Neural progenitor cell (in vitro differentiated cells): ENCODE measurements around the gene MPRIP. TPM values are rescaled to one million over a fixed set of nuclear protein-coding genes. Genes with fewer than 3 reads are reported as not detected.

Experiments used
- DNase-seq: peaks from one replicate; pipeline ENCODE4 v3.0.0-alpha.2; 2016; ENCODE audit warnings: low spot score
- H2AFZ ChIP-seq: fragments of 200-600 bp; sonication (generic); replicated peaks from 2 replicates; pipeline ENCODE4 v1.6.1; 2016; ENCODE audit warnings: antibody characterized with exemption
- H3F3A ChIP-seq: fragments of 200-600 bp; sonication (generic); 2 replicates; pipeline ENCODE4 v1.6.1; 2016; ENCODE audit warnings: antibody characterized with exemption, low read depth
- H3K27ac ChIP-seq: fragments of 200-600 bp; sonication (generic); 2 replicates; pipeline ENCODE4 v1.5.1; 2016; ENCODE audit warnings: mild to moderate bottlenecking
- H3K27me3 ChIP-seq: fragments of 200-600 bp; sonication (generic); 2 replicates; pipeline ENCODE4 v1.6.1; 2016; ENCODE audit warnings: mild to moderate bottlenecking, moderate library complexity
- H3K36me3 ChIP-seq: fragments of 200-600 bp; sonication (generic); 2 replicates; pipeline ENCODE4 v1.5.1; 2016
- H3K4me1 ChIP-seq: fragments of 200-600 bp; sonication (generic); 2 replicates; pipeline ENCODE4 v1.6.1; 2016; ENCODE audit warnings: mixed run types
- H3K4me2 ChIP-seq: fragments of 200-600 bp; sonication (generic); 2 replicates; pipeline ENCODE4 v1.6.1; 2016
- H3K4me3 ChIP-seq: fragments of 200-600 bp; sonication (generic); 2 replicates; pipeline ENCODE4 v1.5.1; 2016
- H3K79me2 ChIP-seq: fragments of 200-600 bp; sonication (generic); 2 replicates; pipeline ENCODE4 v1.6.1; 2016; ENCODE audit warnings: low read depth
- H3K9ac ChIP-seq: fragments of 200-600 bp; sonication (generic); 2 replicates; pipeline ENCODE4 v1.6.1; 2016
- H3K9me3 ChIP-seq: fragments of 200-600 bp; sonication (generic); 2 replicates; pipeline ENCODE4 v1.5.1; 2016; ENCODE audit warnings: low read depth
- H4K20me1 ChIP-seq: fragments of 200-600 bp; sonication (generic); 2 replicates; pipeline ENCODE4 v1.6.1; 2016; ENCODE audit warnings: low read depth
- H3K27ac Mint-ChIP-seq: 3 replicates; pipeline ENCODE4 v1.8.0; 2021; ENCODE audit warnings: mixed read lengths
- H3K27me3 Mint-ChIP-seq: 2 replicates; pipeline ENCODE4 v1.8.0; 2022; ENCODE audit warnings: low read depth, mild to moderate bottlenecking, inconsistent platforms, moderate library complexity, mixed read lengths; ENCODE audit not compliant: insufficient read depth
- H3K36me3 Mint-ChIP-seq: 3 replicates; pipeline ENCODE4 v1.8.0; 2021; ENCODE audit warnings: mixed read lengths
- H3K4me1 Mint-ChIP-seq: 3 replicates; pipeline ENCODE4 v1.8.0; 2021; ENCODE audit warnings: mixed read lengths
- H3K4me3 Mint-ChIP-seq: 3 replicates; pipeline ENCODE4 v1.8.0; 2021; ENCODE audit warnings: mild to moderate bottlenecking, moderate library complexity, mixed read lengths
- H3K9me3 Mint-ChIP-seq: 3 replicates; pipeline ENCODE4 v1.8.0; 2020; ENCODE audit warnings: mixed read lengths
- EZH2 ChIP-seq: fragments of 200-600 bp; sonication (generic); IDR thresholded peaks from 2 replicates; pipeline ENCODE4 v1.6.1; 2017; ENCODE audit warnings: antibody characterized with exemption, mild to moderate bottlenecking, moderate library complexity
- EZH2phosphoT487 ChIP-seq: fragments of 200-600 bp; sonication (generic); IDR thresholded peaks from 2 replicates; pipeline ENCODE4 v1.6.1; 2017; ENCODE audit warnings: antibody characterized with exemption
- total RNA-seq: library from RNA; depleted of rRNA; stranded (reverse); fragments of >200 nt; gene quantifications from 2 replicates; pipeline ENCODE4 v1.2.3, GENCODE V29; 2015; ENCODE audit warnings: low replicate concordance
- TF ChIP-seq, protein P1 (sequence below): fragments of 200-600 bp; sonication (generic); IDR thresholded peaks from 2 replicates; pipeline ENCODE4 v1.5.1; 2017; ENCODE audit warnings: antibody characterized with exemption, mild to moderate bottlenecking

Gene MPRIP
- total RNA-seq, 1 donor from 2014 or later = 42.1 TPM

DNA sequence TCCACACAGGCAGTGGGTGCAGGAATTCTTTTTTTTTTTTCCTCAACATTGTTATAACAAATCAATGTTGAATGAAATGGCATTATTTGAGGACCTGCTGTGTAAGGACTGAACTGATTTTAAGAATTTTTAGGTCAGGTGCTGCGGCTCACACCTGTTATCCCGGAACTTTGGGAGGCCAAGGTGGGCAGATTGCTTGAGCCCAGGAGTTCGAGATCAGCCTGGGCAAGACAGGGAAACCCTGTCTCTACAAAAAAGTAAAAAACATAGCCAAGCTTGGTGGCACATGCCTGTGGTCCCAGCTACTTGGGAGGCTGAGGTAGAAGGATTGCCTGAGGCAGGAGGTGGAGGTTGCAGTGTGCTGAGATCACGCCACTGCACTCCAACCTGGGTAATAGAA lies 12.4 kb downstream of the MPRIP start:
- DNase-seq = no peak
- Mint-ChIP-seq H3K4me1 (peaks cover 26% of the 10 kb centered on the region), H3K27ac (no peak overlapping the region)

DNA sequence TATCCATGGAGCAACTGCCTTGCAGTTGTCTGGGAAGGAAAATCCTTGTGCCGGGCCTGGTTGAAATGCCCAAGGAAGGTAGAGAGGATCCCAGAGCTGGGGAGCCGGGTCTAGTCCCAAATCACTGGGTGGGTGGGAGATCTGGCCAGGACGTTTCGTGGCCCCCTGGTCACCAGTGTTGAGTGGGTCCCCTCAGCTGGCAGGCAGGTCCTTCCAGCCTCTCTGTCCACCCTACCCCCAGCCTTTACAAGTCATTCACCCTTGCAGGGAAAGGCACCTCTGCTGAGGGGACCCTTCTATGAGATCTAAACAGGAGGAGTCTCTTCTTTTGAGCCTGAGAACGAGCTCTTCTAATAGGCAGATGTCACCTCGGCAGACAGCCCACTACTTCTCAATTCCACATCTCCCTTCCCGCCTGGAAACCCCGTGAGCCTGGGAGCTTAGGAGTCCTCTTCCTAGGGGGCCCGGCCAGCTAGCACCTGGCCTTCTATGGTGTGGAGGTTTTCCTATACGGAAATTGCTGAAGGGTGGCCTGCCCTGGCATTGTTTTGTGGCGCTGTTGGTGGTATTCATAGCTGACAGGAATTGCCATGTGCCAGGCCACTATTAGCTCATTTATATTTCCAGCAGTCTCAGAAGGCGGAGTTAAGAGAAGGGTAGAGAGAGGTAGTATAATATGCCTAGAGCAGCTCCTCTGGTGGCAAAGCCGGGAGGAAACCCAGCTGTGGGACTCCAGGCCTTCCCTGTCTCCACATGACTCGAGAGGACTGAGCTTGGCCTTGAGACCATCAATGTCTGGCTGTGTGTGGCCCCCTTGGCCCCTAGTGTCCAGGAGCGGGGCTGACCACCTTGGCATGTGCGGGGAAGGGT lies 13.3 kb downstream of the MPRIP start:
- Mint-ChIP-seq H3K36me3 (peaks cover 6% of the 10 kb centered on the region), H3K27me3 (peaks cover 2% of the 10 kb centered on the region), H3K4me3 (no peak overlapping the region), H3K4me1 (peaks cover 24% of the 10 kb centered on the region), H3K27ac (no peak overlapping the region), H3K9me3 (no peaks in the 10 kb centered on the region)
- Histone ChIP-seq H3K4me2 (no peak overlapping the region), H3K4me3 (no peak overlapping the region), H3K36me3 (no peaks in the 10 kb centered on the region), H3K4me1 (peaks cover 4% of the 10 kb centered on the region), H3K9ac (no peak overlapping the region), H3K9me3 (no peaks in the 10 kb centered on the region), H4K20me1 (peaks cover 83% of the 10 kb centered on the region), H3F3A (no peaks in the 10 kb centered on the region), H2AFZ (no peak overlapping the region), H3K27ac (no peak overlapping the region), H3K27me3 (no peaks in the 10 kb centered on the region), H3K79me2 (peaks cover 78% of the 10 kb centered on the region)
- DNase-seq = no peak
- TF ChIP-seq, protein P1, sequence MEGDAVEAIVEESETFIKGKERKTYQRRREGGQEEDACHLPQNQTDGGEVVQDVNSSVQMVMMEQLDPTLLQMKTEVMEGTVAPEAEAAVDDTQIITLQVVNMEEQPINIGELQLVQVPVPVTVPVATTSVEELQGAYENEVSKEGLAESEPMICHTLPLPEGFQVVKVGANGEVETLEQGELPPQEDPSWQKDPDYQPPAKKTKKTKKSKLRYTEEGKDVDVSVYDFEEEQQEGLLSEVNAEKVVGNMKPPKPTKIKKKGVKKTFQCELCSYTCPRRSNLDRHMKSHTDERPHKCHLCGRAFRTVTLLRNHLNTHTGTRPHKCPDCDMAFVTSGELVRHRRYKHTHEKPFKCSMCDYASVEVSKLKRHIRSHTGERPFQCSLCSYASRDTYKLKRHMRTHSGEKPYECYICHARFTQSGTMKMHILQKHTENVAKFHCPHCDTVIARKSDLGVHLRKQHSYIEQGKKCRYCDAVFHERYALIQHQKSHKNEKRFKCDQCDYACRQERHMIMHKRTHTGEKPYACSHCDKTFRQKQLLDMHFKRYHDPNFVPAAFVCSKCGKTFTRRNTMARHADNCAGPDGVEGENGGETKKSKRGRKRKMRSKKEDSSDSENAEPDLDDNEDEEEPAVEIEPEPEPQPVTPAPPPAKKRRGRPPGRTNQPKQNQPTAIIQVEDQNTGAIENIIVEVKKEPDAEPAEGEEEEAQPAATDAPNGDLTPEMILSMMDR = no peak

More for the DNA sequence above, 12.4 kb downstream of the MPRIP start:
- Mint-ChIP-seq H3K36me3 (peaks cover 6% of the 10 kb centered on the region), H3K27me3 (peaks cover 2% of the 10 kb centered on the region), H3K4me3 (no peak overlapping the region), H3K9me3 (no peaks in the 10 kb centered on the region)
- Histone ChIP-seq H3F3A (no peaks in the 10 kb centered on the region), H3K9ac (no peak overlapping the region), H3K4me2 (no peak overlapping the region), H3K4me3 (no peak overlapping the region), H3K9me3 (no peaks in the 10 kb centered on the region), H2AFZ (no peak overlapping the region), H3K27ac (no peak overlapping the region), H3K4me1 (peaks cover 4% of the 10 kb centered on the region), H4K20me1 (peaks cover 78% of the 10 kb centered on the region), H3K27me3 (no peaks in the 10 kb centered on the region), H3K79me2 (peaks cover 77% of the 10 kb centered on the region), H3K36me3 (no peaks in the 10 kb centered on the region)
- TF ChIP-seq, protein P1 = no peak
- TF ChIP-seq EZH2phosphoT487 = no peak
- TF ChIP-seq EZH2 = no peak

DNA sequence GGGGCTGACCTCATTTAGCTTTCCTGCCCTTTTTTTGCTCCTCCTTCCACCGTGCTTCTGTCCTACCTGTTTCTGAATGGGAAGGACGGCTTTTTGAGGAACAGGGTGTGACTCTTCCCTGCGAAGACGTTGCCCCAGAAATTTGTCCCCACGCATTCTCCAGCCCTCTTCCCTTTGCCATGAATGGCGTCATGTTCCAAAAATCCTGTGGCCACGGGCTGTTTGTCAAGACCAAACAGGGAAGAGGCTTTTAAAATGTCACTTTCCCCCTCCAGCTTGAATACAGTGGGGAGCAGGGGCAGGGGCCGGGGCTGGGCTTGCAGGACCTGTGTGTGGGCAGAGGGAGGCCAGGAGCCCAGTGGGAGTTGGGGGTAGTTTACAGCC lies 13.9 kb downstream of the MPRIP start:
- Histone ChIP-seq H3K4me2 (no peak overlapping the region), H3K9me3 (no peaks in the 10 kb centered on the region), H3K4me3 (no peak overlapping the region), H4K20me1 (peaks cover 83% of the 10 kb centered on the region), H3F3A (no peaks in the 10 kb centered on the region), H2AFZ (no peak overlapping the region), H3K27me3 (no peaks in the 10 kb centered on the region), H3K4me1 (peaks cover 4% of the 10 kb centered on the region), H3K79me2 (peaks cover 78% of the 10 kb centered on the region), H3K27ac (no peak overlapping the region), H3K36me3 (no peaks in the 10 kb centered on the region), H3K9ac (no peak overlapping the region)
- Mint-ChIP-seq H3K9me3 (no peaks in the 10 kb centered on the region), H3K27ac (peak overlapping the region; percentile 29), H3K4me1 (peaks cover 19% of the 10 kb centered on the region), H3K4me3 (no peak overlapping the region), H3K36me3 (peaks cover 6% of the 10 kb centered on the region), H3K27me3 (peaks cover 2% of the 10 kb centered on the region)
- TF ChIP-seq EZH2phosphoT487 (no peak), EZH2 (no peak)
- TF ChIP-seq, protein P1 = no peak
- DNase-seq = no peak
